HG02610 (cell line): ENCODE results near the gene PDIA6.
"Not testable (repeated sequence)": the region's sequence is repeated elsewhere in the genome, so short reads cannot be mapped to it uniquely, and the experiment has no call there.

Experiments
- ATAC-seq: cut with Tn5 transposase; IDR thresholded peaks from one replicate; pipeline ENCODE4 v1.9.1; 2021; ENCODE audit warnings: mild to moderate bottlenecking, moderate library complexity; ENCODE audit not compliant: unreplicated experiment

The PDIA6 gene

DNA sequence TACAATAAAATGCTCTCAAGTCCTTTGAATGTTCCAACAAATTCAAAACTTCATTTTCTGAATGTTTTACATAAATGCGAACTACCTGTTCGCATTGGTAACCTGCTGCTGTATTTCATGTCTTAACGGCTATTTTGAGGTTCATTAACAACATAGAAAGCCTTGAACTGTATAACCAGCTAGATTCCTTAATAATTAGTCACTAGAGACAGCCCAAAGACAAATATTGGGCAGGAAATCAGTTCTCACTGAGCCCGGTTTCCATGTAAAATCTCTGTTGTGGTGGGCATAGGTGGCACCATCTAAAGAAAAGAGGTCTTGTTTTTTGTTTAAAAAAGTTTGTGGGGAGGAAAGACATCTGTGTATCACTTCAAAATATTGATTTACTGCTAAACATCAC lies 29.2 kb downstream of the PDIA6 start:
- ATAC-seq: no peak

DNA sequence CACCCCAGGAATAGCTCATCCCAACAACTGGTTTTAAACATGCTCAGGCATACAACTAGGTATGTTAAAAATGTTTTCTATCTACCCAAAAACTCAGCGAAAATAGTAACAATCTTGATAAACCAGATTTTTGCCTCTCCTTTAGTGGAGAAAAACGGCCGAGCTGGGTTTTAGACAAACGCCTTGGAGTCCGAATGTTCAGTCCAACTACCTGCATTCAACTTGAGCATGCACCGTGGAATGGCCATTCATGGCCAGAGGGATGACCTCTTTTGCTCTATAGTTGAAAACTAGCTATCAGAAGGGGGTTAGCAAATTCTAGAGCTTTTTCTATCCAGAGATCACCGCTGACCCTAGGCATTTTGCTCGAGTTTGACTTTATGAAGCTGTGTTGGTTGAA lies 30.8 kb downstream of the PDIA6 start:
- no peak for ATAC-seq

DNA sequence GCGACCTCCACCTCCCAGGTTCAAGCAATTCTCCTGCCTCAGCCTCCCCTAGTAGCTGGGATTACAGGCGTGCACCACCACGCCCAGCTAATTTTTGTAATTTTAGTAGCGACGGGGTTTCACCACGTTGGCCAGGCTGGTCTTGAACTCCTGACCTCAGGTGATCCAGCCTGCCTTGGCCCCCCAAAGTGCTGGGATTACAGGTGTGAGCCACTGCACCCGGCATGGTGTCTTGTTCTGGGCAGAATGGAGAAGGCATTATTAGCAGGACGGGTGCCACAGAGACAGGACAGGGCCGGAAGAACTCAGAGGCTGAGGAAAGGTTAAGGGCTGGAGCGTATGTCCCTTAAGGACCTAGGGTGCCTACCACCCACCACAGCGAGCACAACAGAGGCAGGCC lies 31.8 kb downstream of the PDIA6 start:
- not testable (repeated sequence) for ATAC-seq

DNA sequence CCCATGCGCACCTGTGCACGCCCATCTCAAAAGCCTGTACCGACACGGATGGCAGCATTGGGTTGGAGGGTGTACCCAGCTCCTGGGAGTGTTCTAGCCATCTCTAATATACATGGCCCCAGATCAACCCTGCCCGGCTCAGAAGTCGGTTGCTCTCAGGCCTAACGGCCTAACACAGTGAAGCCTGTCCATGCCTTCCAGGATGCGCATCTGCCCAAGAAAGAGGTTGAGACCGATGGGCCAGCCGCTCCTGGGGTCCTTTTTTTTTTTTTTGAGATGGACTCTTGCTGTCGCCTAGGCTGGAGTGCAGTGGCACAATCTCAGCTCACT lies 32.1 kb downstream of the PDIA6 start:
- no peak for ATAC-seq

DNA sequence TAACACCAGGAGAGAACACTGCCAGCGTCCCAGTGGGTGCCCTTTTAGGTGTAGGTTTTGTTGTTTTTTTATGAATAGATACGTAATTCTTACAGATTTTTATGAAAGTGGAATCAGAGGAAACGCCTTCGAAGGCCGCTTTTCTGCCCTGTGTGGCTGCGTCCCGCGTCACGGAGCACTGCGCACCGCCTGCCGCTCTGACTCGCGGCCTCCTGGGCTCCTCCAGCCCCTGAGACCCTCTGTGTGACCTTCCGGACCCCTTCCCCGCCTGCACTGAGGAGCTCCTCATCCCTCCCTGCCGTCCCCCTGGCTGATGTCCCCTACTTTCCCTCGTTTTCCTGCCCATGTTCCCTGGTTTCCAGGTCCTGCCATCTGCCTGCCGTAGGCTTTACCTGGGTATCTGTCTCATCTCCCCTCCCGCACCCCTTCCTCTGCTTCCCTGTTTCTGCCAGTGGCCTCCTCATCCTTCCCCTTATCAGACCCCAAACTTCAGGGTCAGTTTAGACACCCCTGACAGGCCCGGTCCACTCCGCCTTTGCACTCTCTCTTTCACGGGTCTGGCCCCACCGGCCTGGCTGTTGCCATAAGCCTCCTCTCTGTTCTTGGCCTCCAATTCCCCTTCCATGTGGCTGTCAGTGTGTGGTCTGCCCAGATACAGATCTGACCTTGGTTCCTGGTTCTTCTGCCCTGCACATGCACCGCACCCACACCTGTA lies 32.7 kb downstream of the PDIA6 start:
- ATAC-seq: no peak

DNA sequence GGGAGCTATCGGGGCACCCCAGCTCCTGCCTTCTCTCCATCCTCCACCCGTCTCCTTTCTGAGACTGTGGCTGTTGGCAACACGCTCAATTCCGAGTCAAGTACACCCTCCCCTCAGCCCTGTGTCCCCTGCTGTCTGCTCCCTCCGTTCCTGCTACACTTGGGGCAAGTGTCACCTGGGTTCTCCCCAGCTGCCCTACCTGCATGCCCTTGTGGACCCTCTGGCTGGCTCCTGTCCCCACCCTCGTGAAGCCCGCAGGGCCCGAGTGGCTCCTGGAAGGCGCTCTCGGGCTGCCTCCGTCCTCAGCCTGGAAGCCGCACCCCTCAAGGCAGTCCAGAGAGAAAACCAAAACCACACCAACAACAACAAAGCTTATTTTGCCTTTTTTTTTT lies 33.9 kb downstream of the PDIA6 start:
- ATAC-seq: no peak

DNA sequence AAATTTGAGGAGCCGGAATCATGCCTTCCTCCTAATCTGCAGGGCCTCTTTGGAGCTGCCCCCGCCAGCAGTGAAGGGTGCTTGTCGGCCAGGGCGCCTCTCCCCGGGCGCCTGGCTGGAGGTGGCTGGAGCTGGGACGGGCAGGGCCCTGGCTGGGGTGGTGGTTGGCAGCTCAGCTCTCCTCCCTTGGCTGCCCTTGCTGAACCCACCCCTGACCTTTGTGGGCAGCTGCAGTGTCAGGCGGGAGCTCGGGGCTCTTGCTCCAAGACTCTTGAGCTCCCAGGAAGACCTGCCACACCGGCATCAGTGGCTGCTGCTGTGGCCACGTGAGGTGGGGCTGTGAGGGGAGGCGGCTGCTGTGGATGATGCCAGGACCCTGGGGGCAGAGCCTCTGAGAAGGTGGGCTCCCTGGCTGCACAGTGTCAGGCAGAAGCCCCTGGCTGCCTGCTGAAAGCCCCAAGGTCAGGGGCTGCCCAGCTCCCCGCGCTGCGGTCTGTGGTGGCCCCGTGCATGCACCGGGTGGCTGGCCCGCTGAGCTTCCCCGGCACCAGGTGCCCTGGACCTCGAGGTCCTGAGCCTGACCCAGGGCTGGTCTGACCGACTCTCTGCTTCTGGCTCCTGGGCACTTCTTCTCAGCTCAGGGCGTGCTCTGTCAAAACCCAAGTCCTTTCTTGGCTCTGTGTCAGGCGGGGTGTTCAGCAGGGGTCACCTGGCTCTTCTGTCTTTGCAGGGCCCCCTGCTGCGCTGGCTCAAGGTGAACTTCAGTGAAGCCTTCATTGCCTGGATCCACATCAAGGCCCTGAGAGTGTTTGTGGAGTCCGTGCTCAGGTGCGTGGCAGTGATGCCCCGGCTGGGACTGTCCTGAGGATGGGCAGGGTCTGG lies 34.5 kb downstream of the PDIA6 start:
- ATAC-seq: no peak

DNA sequence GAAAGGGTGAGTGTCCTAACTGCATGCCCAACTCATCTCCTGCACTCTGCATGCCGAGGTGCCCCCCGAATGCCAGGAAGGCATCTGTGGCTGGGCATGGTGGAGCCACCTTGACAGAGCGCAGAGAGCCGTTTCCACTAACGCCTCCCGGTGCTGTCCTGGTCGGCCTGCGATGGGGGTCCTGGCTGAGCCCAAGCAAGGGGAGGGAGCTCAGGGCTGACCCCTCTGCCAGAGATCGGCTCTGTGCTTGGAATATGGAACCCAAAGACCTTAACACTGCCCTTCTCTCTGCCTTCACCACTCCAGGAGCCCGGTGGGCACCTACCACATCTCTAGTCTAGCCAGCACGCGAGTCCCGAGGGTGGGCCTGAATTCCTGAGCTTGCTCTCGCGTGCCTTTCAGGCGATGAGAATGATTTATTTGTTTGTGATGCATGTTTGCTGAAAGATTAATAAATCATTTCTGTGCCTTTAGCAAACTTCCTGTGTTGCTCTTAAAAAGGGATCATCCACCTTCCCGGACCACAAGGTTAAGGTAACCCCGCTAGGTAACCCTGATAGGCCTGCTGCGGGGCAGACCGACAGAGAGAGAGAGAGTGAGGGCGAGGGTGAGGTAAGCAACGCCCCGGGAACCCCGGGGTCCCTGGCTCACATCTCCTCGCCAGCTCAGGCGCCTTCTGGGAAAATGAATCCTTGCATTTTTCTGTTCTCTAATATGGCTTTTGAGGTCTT lies 35.3 kb downstream of the PDIA6 start:
- ATAC-seq: no peak

DNA sequence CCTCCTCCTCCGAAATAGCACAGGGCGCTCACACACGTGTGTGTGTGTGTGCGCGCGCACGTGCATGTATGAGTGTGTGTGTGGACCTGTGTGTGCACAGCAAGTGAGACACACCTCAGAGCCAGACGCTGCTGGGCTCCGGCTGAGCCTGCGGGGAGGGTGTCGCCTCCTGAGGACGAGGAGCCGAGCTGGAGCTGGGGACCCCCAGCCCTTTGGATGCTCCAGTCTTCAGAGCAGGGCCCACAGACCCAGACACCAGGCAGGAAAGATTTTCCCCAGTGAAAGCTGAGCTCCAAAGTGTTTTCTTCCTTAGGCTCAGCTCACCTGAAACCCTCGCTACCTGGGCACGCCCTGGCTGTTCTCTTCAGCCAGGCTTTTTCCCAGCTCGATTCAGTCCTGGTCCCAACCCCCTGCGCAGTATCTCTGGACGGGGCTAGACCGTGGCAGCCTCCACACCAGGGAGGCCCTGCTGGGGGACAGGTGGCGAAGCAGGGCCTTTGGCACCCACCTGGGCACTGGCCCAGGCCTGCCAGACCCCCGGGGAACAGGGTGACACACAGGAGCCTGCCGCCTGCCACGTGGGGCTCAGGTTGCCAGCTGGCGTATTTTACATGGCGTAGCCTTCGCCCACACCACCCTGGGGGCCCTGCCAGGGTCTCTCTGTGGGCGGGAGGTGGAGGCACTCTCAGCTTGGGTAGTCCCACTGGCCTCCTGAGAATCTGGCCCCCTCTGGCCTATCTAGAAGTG lies 36.2 kb downstream of the PDIA6 start:
- no peak for ATAC-seq

DNA sequence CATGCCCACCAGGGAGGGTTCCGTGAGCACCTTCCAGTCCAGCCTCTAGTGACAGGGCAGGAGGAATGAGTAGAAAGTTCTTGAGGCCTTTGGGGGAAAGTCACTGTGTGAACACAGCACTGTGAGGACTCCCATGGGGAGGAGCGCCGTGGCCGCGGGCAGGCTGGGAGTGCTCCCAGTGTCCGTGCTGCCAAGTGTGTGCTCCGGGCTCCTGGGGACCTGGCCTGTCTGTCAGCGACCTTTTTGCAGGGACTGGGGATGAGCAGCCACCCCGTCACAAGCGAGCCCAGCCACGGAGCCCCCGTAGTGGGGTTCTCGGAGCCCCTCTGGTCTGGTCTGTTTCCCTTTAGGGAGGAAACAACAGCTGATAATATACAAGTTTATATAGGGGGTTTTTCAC lies 36.8 kb downstream of the PDIA6 start:
- no peak for ATAC-seq

DNA sequence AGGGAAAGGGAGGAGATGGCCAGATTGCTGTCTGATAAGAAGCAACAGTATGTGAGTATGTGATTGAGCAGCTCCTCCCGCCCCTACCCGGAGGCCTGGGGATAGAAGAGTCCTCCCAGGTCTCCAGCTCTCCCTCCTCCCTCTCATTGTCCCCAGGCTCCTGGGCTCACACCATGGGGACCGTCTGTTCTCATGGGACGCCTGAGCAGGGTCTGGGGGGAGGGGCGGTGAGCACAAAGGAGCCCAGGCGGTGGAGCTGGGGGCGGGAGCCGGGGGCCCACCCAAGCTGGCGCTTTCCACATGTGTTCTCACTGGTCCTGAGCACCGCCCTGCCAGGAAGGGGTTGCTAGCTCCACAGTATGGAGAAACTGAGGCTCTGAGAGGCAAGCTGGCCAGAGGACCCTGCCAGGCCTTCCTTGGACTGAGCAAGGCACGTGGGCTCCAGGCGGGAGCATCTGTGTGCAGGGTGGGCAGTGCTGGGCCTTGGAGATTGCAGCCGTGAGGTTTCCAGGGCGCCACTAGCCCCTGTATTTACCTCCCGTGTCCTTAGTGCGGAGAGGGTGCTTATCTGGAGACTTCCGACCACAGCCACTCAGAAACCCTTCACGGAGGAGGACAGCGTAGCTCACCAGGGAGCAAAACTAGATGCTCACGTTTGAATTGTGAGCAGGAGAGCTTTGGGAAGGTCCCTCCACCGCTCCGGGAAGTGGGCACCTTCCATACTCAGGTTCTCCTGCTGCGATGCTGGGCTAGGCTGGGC lies 37.4 kb downstream of the PDIA6 start:
- no peak for ATAC-seq

DNA sequence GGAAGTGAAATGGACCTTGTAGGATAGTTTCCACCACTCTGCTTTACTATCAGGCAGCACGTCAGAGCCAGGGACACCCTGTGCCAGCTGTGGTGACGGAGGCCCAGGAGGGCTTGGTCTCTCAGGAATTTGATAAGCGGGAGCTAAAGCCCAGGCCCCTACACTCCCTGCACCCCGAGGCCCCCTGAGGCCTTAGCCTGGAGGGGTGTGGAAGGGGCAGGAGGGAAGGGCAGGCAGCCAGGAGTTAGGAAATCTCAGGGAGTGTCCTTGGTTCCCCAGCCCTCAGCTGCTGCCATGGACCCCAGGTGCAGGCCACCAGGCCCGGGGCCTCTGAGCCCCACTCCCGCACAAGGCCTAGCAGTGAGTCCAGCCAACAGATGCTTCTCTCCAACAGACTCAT lies 38.2 kb downstream of the PDIA6 start:
- no peak for ATAC-seq

DNA sequence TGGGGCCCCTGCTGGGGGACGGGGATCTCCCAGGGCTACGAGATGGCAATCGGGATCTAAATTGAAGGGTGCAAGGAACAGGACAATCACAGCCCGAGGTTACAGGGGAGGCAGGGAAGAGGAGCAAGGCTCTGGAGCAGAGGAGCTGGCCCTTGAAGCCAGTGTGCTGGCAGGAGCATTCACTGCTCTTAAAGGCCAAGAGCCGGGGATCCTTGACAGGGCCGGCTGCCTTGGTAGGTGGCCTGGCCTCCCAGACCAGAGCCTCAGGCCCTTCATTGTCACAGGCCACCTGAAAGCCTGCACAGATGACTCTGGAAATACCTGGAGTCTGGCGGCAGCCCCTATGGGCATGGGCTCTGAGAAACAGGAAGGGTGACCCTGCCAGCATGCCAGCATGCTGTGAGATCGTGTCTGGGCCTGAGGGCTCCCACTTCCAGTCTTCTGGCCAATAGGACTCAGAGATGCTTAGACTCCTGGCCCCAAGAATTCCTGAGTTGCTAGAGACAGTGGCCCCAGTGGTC lies 38.7 kb downstream of the PDIA6 start:
- no peak for ATAC-seq

DNA sequence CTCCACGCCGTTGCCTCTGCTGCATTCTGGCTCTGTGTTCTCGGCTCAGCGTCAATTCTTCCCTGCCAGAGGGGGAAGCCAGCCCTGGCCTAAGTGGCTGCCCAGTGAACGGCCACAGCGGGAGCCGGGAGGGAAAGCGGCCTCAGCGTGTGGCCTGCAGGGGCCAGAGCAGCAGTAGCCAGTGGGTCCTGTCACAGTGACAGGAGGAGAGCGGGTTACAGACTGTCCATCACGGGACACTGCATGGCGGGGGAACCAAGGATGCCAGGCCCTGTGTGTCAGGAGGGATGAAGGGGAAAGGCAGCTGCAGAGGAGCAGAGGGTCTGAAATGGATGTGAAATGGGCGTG lies 39.7 kb downstream of the PDIA6 start:
- ATAC-seq: no peak

DNA sequence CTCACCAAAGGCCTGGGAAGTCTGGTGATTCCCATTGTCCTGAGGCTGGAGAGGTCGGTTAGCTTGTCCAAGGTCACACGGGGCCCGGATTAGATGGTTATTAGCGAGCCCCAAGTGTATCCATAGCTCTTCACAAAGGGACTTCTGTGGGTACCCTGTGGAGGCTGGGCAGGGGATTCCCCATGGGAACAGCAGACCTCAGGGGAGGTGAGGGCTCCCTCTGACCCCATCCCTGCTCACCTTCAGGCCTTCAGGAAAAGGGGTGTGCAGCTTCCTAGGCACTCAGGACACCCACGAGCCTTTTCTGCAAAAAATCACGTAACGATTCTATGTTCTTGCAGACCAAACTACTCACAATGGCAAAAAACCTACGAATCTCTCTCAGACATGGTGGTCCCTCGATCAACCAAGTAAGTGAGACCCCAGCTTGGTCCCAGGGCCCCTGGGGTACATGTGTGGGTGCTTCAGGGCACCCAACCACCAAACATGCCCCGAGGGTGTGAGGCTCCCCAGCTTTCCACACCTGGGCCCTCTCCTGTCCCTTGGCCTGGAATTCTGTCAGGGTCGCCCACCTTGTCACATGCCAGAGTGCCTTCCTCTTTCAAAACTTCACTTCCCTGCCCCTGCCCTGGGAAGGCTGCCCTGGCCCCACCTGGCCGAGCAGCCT lies 40.3 kb downstream of the PDIA6 start:
- ATAC-seq: no peak

DNA sequence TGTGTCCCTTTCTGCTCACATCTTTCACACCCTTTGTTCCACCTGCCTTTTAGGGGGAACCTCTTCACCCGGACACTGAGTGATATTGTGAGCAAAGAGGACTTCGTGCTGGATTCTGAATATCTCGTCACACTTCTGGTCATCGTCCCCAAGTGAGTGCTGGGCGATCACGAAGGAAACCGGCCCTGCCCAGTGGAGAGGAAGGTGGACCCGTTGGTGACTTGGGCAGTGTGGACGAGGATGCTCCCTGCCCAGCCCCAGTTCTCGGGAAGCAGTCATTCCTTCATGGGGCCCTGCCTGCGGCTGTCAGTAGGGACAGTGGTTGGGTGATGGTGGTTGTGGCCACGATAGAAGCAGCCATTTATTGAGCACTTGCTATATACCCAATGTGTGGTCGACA lies 40.8 kb downstream of the PDIA6 start:
- no peak for ATAC-seq

DNA sequence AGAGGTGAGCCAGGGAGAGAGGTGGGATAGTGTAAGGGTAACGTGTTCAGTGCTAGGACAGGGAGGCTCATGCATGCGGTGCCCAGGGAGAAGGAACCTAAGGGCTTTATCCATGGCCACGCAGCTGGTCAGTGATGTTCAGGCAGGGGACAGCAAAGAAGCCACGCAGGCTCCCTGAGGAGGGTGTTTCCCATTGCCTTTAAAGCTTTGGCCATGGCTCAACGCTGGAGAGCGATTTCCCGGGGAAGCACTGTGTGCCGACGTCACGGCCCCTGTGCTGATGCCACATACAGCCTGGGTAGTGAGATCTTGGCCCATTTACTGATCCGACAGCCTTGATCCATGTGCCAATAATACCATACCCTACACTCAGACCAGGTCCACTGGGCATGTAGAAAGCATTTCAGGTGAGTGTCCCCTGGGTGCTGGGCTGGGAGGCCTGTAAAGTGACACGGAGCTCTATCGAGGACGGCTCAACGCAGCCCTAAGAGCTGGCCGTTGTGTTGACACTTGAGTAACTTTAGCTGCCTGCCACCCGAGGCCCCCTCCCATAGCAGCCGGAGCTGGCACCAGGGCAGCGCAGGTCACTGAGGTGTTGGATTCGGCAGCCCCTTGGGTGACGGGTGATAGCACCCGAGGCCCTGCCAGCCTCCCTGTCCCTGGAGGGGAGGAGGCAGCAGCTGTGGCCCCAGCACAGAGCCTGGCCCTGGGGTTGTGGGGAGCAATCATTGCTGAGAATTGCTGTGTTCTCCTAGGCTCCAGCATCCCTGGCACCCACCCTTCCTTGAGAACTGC lies 41.4 kb downstream of the PDIA6 start:
- no peak for ATAC-seq

DNA sequence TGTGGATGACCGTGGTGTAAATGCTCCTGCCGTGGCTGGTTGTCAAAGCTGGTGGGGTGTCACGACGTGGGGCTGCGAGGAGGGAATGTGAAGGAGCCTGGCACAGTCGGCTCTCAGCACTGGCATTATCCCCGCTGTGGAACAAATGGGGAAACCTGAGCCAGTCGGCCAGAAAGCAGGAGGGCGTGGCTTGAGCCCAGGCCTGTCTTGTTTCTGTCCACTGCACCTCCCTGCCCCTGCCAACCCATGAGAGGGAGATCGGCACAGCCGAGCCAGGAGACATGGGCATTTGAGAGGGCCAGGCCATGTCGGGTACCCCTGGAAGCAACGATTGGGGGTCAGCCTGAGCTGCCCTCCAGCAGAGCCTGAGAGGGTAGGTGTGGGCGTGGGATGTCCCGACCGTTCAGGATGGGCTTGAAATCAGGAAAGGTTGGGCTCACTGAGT lies 44.5 kb downstream of the PDIA6 start:
- ATAC-seq: no peak

DNA sequence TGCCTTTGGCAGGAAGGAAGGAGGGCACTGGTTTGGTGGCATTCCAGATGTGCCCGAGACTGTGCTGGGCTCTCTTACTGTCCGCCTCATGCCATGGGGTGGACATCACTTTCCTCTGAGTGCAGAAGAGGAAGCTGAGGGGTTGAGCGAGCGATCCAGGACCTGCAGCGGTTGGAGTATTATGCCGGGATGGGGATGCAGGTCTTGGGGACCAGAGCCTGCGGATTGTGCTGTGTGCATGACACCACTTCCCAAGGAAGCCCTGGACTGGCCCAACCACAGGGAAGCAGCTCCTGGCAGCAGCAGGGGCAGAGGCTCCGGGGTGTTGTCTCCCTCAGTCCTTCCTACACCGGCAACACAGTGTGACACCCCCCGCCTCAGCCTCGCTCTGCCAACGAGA lies 46.7 kb downstream of the PDIA6 start:
- ATAC-seq: no peak
